Vagina (tissue), 2 donors: ENCODE data around the gene NPC1.

ENCODE experiments used
- POLR2A ChIP-seq, 2 donors: fragments of 450-650 bp; IDR thresholded peaks; one replicate each; pipeline ENCODE4 v1.6.1; 2017; ENCODE audit warnings: antibody characterized with exemption in 2 of 2, mild to moderate bottlenecking in 2 of 2, moderate library complexity in 2 of 2
- POLR2AphosphoS5 ChIP-seq, 2 donors: sonication (generic); formaldehyde crosslinking; IDR thresholded peaks; one replicate each; pipeline ENCODE4 v1.9.0; 2017; ENCODE audit warnings: antibody characterized with exemption in 2 of 2, mild to moderate bottlenecking in 2 of 2, low read depth in 1 of 2; ENCODE audit not compliant: insufficient read depth in 1 of 2
- TF ChIP-seq, protein P1 (sequence below), 3 experiments: fragments of 450-650 bp in 2 of 3; fragments of 200-600 bp in 1 of 3; sonication (generic) in 1 of 3; IDR thresholded peaks; one replicate each; pipeline ENCODE4 v1.5.1; 2017 to 2019; ENCODE audit warnings: antibody characterized with exemption in 3 of 3, mild to moderate bottlenecking in 2 of 3, moderate library complexity in 2 of 3

DNA sequence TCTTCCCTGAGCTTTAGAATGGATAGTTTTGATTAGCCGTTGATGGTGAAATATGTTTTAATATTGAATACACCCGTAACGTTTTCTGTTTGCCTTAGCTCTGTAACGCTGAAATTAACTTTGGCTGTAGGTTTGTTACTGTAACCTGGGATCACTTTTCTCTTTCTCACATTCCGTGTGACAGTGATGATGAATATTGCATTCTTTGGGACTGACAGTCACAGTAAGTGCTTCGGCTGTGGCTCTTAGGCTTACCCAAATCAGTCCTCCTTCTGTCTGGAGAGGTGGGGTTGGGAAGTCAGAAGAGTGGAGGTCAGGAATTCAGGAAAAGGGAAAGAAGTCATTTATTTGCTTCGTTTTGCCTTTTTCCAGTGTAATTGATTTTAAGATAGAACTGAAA is 65.0 kb downstream of the NPC1 start:
- TF ChIP-seq, protein P1, sequence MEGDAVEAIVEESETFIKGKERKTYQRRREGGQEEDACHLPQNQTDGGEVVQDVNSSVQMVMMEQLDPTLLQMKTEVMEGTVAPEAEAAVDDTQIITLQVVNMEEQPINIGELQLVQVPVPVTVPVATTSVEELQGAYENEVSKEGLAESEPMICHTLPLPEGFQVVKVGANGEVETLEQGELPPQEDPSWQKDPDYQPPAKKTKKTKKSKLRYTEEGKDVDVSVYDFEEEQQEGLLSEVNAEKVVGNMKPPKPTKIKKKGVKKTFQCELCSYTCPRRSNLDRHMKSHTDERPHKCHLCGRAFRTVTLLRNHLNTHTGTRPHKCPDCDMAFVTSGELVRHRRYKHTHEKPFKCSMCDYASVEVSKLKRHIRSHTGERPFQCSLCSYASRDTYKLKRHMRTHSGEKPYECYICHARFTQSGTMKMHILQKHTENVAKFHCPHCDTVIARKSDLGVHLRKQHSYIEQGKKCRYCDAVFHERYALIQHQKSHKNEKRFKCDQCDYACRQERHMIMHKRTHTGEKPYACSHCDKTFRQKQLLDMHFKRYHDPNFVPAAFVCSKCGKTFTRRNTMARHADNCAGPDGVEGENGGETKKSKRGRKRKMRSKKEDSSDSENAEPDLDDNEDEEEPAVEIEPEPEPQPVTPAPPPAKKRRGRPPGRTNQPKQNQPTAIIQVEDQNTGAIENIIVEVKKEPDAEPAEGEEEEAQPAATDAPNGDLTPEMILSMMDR (IDR thresholded peaks at IDR 0.05) = no peak
- no peak for TF ChIP-seq POLR2AphosphoS5 (IDR thresholded peaks at IDR 0.05; ENCODE audit: insufficient read depth in 1 of 2, low read depth in 1 of 2)
- no peak for TF ChIP-seq POLR2A (IDR thresholded peaks at IDR 0.05)
